K562 (cell line): ENCODE data around the gene PRXL2B. TPM values are rescaled to one million over a fixed set of nuclear protein-coding genes. Genes with fewer than 3 reads are reported as not detected.

Experiments used
- SP2 ChIP-seq: IDR thresholded peaks from 2 replicates; pipeline ENCODE4 v1.6.1; 2011; ENCODE audit warnings: mild to moderate bottlenecking, low read depth, low read length, moderate library complexity; ENCODE audit not compliant: poor library complexity, severe bottlenecking; ENCODE audit errors: extremely low read depth
- THAP12 ChIP-seq: fragments of 250-450 bp; sonication (Bioruptor Pico); IDR thresholded peaks from 2 replicates; pipeline ENCODE4 v1.9.0; 2021; ENCODE audit warnings: mild to moderate bottlenecking, inconsistent platforms
- ZNF347 ChIP-seq: fragments of 450-650 bp; formaldehyde crosslinking; IDR thresholded peaks from 2 replicates; pipeline ENCODE4 v1.4.0; 2020; ENCODE audit warnings: low read depth, mild to moderate bottlenecking, moderate library complexity
- polyA plus RNA-seq, 8 experiments: library from polyadenylated mRNA; depleted of rRNA in 4 of 8; stranded (reverse) in 5 of 8; unstranded in 3 of 8; fragments of >200 nt; fragmentation: Nextera tagmentation in 2 of 8; fragmentation: Illumina TruSeq in 1 of 8; extraction: Ambion mirVana in 2 of 8; extraction: Trizol in 1 of 8; gene quantifications; 2 replicates each; pipeline versions ENCODE4 v1.2.1 to v1.2.3, GENCODE V29; 2011 to 2014; ENCODE audit warnings: inconsistent platforms in 1 of 8, missing spikeins in 1 of 8
- total RNA-seq, 7 experiments: library from RNA; depleted of rRNA in 6 of 7; stranded (reverse); fragments of >200 nt in 6 of 7; fragmentation: Illumina TruSeq in 2 of 7; extraction: Trizol in 2 of 7; gene quantifications; 2 replicates each; pipeline versions ENCODE4 v1.2.1 to v1.2.3, GENCODE V29; 2011 to 2021; ENCODE audit warnings: low replicate concordance in 1 of 7
- TF ChIP-seq, protein P1 (sequence below), 2 experiments: fragments of 450-650 bp; IDR thresholded peaks; 2 replicates each; pipeline ENCODE4 v1.6.1; 2016; ENCODE audit warnings: mild to moderate bottlenecking in 2 of 2, borderline replicate concordance in 1 of 2, low read depth in 1 of 2, moderate library complexity in 1 of 2
- TF ChIP-seq, protein P2 (sequence below): IDR thresholded peaks from 2 replicates; pipeline ENCODE4 v1.6.1; 2011; ENCODE audit warnings: borderline replicate concordance, low read depth, mild to moderate bottlenecking, moderate library complexity, low read length; ENCODE audit not compliant: insufficient read depth, poor library complexity, severe bottlenecking

The PRXL2B gene
- total and polyA plus RNA-seq, 9 of the 15 experiments (the other 6 are each of a cell fraction or from before 2014, with no cell fraction given) = 0.99 to 25.3 (median 11.8) TPM

DNA sequence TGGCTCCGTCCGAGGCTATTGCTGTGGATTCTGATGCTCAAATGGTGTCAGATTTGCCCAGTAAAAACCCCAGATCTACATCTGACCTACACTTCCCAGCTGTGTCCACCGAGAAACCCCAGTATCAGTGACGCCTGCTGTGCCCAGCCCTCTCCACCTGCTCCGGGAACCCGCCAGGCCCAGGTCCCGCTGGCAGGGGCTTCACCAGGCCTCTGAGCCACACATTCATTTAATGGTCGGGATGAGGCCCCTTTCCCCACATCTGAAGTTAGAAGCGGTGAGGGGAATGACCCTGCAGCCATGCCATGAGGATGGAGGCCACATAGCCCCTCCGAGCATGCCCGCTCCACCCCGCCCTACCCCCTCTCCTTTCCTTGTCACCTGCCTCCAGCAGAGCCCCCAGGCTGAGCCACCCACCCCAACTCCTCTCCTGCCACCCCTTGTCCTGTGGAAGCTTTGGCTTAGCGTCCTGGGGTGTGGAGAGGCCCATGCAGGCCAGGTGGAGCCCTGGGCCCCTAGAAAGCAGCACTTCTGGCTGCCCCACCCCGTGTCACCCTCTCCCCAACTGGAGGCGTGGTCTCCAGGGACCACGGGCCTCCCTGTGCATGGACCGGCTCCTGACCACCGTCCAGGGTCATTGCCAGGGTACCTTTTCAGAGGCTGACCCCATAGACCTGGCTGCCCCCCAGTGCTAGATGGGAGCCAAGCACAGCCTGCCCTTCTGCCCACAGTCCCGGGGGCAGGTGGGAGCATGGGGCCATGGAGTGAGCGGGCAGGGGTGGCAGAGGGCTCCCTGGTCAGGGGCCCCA is 22.4 kb upstream of the PRXL2B start (continued):
- TF ChIP-seq, protein P1, sequence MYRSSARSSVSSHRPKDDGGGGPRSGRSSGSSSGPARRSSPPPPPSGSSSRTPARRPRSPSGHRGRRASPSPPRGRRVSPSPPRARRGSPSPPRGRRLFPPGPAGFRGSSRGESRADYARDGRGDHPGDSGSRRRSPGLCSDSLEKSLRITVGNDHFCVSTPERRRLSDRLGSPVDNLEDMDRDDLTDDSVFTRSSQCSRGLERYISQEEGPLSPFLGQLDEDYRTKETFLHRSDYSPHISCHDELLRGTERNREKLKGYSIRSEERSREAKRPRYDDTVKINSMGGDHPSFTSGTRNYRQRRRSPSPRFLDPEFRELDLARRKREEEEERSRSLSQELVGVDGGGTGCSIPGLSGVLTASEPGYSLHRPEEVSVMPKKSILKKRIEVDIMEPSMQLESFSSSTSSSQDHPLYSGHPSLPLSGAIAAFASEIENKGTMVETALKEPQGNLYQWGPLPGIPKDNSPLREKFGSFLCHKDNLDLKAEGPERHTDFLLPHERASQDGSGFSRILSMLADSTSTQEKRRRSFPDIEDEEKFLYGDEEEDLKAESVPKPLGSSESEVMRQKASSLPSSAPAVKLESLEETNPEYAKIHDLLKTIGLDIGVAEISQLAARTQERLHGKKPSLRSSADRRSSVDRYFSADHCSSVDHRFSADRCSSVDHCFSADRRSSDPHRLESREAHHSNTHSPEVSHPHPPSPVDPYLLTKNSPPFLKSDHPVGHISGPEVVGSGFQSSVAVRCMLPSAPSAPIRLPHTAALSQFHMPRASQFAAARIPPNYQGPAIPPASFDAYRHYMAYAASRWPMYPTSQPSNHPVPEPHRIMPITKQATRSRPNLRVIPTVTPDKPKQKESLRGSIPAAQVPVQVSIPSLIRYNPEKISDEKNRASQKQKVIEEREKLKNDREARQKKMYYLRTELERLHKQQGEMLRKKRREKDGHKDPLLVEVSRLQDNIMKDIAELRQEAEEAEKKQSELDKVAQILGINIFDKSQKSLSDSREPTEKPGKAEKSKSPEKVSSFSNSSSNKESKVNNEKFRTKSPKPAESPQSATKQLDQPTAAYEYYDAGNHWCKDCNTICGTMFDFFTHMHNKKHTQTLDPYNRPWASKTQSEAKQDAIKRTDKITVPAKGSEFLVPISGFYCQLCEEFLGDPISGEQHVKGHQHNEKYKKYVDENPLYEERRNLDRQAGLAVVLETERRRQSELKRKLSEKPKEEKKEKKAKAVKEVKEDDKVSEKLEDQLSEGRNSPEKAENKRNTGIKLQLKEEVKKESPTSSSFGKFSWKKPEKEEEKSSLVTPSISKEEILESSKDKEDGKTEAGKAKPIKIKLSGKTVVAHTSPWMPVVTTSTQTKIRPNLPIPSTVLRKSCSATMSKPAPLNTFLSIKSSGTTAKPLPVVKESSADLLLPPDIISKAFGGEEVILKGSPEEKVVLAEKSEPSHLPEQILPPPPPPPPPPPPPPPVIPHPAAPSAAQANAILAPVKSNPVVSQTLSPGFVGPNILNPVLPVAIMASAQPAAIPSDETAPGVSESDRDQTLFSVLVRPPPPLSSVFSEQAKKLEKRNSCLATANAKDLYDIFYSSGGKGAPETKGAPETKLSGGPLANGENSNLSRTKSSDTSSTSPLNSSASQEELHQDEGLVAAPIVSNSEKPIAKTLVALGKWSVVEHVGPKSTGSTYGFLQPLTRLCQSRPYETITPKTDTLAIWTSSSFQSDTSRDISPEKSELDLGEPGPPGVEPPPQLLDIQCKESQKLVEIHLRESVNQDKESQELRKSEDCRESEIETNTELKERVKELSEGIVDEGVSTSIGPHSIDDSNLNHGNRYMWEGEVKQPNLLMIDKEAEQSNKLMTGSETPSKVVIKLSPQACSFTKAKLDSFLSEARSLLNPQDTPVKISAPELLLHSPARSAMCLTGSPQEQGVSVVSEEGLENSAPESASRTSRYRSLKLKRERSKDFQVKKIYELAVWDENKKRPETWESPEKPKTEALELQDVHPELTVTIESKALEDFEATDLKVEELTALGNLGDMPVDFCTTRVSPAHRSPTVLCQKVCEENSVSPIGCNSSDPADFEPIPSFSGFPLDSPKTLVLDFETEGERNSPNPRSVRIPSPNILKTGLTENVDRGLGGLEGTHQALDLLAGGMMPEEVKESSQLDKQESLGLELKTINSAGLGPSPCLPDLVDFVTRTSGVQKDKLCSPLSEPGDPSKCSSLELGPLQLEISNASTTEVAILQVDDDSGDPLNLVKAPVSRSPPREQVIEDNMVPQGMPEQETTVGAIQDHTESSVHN (IDR thresholded peaks at IDR 0.05; ENCODE audit: borderline replicate concordance in 1 of 2, low read depth in 1 of 2) = no peak
- TF ChIP-seq ZNF347 = no peak
- no peak for TF ChIP-seq SP2
- no peak for TF ChIP-seq THAP12 (CRISPR knock-in tag)
- TF ChIP-seq, protein P2, sequence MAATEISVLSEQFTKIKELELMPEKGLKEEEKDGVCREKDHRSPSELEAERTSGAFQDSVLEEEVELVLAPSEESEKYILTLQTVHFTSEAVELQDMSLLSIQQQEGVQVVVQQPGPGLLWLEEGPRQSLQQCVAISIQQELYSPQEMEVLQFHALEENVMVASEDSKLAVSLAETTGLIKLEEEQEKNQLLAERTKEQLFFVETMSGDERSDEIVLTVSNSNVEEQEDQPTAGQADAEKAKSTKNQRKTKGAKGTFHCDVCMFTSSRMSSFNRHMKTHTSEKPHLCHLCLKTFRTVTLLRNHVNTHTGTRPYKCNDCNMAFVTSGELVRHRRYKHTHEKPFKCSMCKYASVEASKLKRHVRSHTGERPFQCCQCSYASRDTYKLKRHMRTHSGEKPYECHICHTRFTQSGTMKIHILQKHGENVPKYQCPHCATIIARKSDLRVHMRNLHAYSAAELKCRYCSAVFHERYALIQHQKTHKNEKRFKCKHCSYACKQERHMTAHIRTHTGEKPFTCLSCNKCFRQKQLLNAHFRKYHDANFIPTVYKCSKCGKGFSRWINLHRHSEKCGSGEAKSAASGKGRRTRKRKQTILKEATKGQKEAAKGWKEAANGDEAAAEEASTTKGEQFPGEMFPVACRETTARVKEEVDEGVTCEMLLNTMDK = no peak
